Measurements from ENCODE around the gene RHOH. TPM values are rescaled to one million over a fixed set of nuclear protein-coding genes. Genes with fewer than 3 reads are reported as not detected.
"Not testable (repeated sequence)": the region's sequence is repeated elsewhere in the genome, so short reads cannot be mapped to it uniquely, and the experiment has no call there.

Gene RHOH
- polyA plus RNA-seq (2013), result 0.15 and 0.22 TPM in 2 replicates

DNA sequence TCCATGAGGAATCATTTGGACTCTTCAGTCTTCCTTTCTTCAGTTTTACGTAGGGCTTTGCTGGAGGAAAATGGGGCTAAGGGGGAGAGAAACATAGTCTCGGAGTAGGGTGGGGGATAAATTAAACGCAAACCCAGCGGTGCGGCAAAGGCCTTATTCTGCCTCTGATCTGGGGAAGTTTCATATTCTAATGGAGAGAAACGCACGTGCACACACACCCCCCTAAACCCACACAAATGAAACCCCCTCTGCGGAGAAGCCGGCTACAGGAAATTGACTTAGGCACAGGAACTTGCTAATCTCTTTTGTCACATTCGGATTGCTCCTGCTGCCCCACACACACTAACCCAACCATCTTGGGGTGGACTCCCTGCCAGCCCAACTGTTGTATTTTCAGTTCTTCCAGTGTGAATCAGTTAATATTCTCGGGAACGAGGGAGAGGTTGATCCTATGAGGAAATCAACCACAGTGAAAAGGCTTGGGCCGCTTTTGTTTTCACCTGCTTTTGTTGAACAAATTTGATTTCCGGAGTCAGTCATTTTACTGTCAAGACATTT is at the start of gene RHOH:
RHOH (plus strand) TSS at position 308 of the 558 bp plus-strand sequence. CDS start 46,356 bp downstream, outside the sequence.
- H4K91ac ChIP-seq (ENCODE audit: low read depth, low read length), result no peak within 1 kb of the TSS
- peaks cover 3% of the 10 kb centered on the region for H3K79me1 ChIP-seq (ENCODE audit: low read length)
- H3K9me3 ChIP-seq (ENCODE audit: insufficient read depth, low read depth, low read length), result no peaks in the 10 kb centered on the region
- H2AFZ ChIP-seq (ENCODE audit: insufficient read depth, low read length, poor library complexity), result no peak within 1 kb of the TSS
- peaks cover 13 to 20% of the 10 kb centered on the region in 2 experiments for H3K4me1 ChIP-seq (ENCODE audit: control insufficient read depth in 1 of 2, insufficient read depth in 2 of 2, low read length in 2 of 2)
- no peak within 1 kb of the TSS for H2BK120ac ChIP-seq (ENCODE audit: insufficient read depth, low read length, poor library complexity)
- no peak within 1 kb of the TSS for H3K9ac ChIP-seq (ENCODE audit: low read length)
- no peak within 1 kb of the TSS for H3K14ac ChIP-seq (ENCODE audit: low read length)
- H3K79me2 ChIP-seq (ENCODE audit: control insufficient read depth, insufficient read depth, low read length, poor library complexity), result no peaks in the 10 kb centered on the region
- no peaks in the 10 kb centered on the region for H3K36me3 ChIP-seq (ENCODE audit: control insufficient read depth in 1 of 2, insufficient read depth in 2 of 2, low read length in 2 of 2)
- no peak within 1 kb of the TSS for H3K4ac ChIP-seq (ENCODE audit: low read depth, low read length)
- no peak within 1 kb of the TSS for H3K18ac ChIP-seq (ENCODE audit: low read length)
- H3K27ac ChIP-seq (ENCODE audit: low read depth, low read length), result no peak within 1 kb of the TSS
- H3K4me2 ChIP-seq (ENCODE audit: low read length), result no peak within 1 kb of the TSS
- H2BK5ac ChIP-seq (ENCODE audit: low read depth, low read length, poor library complexity), result no peak within 1 kb of the TSS
- H3K4me3 ChIP-seq (ENCODE audit: low read depth, low read length), result no peak within 1 kb of the TSS
- no peak within 1 kb of the TSS for H2AK5ac ChIP-seq (ENCODE audit: low read length)
- H4K12ac ChIP-seq (ENCODE audit: low read depth, low read length), result no peak within 1 kb of the TSS
- no CpG with 5 or more reads among the region's 14 CpGs for WGBS (ENCODE audit: extremely low coverage, insufficient coverage, insufficient read length)
- no peak for DNase-seq
- no peak within 1 kb of the TSS for H2BK12ac ChIP-seq (ENCODE audit: low read length)
- H3K27me3 ChIP-seq (ENCODE audit: insufficient read depth, low read length), result no peaks in the 10 kb centered on the region
- H4K8ac ChIP-seq (ENCODE audit: low read depth, low read length), result no peak within 1 kb of the TSS
- no peak within 1 kb of the TSS for H3K23ac ChIP-seq (ENCODE audit: low read length)

DNA sequence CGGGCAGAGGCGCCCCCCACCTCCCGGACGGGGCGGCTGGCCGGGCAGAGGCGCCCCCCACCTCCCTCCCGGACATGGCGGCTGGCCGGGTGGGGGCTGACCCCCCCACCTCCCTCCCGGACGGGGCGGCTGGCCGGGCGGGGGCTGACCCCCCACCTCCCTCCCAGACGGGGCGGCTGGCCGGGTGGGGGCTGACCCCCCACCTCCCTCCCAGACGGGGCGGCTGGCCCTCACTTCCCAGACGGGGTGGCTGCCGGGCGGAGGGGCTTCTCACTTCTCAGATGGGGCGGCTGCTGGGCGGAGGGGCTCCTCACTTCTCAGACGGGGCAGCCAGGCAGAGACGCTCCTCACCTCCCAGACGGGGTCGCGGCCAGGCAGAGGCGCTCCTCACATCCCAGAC is 49.3 kb upstream of the RHOH start:
- not testable (repeated sequence) for H4K91ac ChIP-seq (ENCODE audit: low read depth, low read length); H2BK5ac ChIP-seq (ENCODE audit: low read depth, low read length, poor library complexity); H3K27me3 ChIP-seq (ENCODE audit: insufficient read depth, low read length); H3K23ac ChIP-seq (ENCODE audit: low read length); H2AFZ ChIP-seq (ENCODE audit: insufficient read depth, low read length, poor library complexity); H2BK120ac ChIP-seq (ENCODE audit: insufficient read depth, low read length, poor library complexity); H3K27ac ChIP-seq (ENCODE audit: low read depth, low read length); H3K14ac ChIP-seq (ENCODE audit: low read length); H3K9me3 ChIP-seq (ENCODE audit: insufficient read depth, low read depth, low read length); H4K8ac ChIP-seq (ENCODE audit: low read depth, low read length); H3K4me3 ChIP-seq (ENCODE audit: low read depth, low read length); H4K12ac ChIP-seq (ENCODE audit: low read depth, low read length); H3K79me1 ChIP-seq (ENCODE audit: low read length); H3K79me2 ChIP-seq (ENCODE audit: control insufficient read depth, insufficient read depth, low read length, poor library complexity); H3K18ac ChIP-seq (ENCODE audit: low read length); DNase-seq; H3K4ac ChIP-seq (ENCODE audit: low read depth, low read length); H2BK12ac ChIP-seq (ENCODE audit: low read length); H3K9ac ChIP-seq (ENCODE audit: low read length); H3K4me2 ChIP-seq (ENCODE audit: low read length); H2AK5ac ChIP-seq (ENCODE audit: low read length); H3K4me1 ChIP-seq (ENCODE audit: control insufficient read depth in 1 of 2, insufficient read depth in 2 of 2, low read length in 2 of 2)
- peaks cover 18% of the 10 kb centered on the region in 2 experiments for H3K36me3 ChIP-seq (ENCODE audit: control insufficient read depth in 1 of 2, insufficient read depth in 2 of 2, low read length in 2 of 2)
- WGBS (ENCODE audit: extremely low coverage, insufficient coverage, insufficient read length), result no CpG with 5 or more reads among the region's 31 CpGs

DNA sequence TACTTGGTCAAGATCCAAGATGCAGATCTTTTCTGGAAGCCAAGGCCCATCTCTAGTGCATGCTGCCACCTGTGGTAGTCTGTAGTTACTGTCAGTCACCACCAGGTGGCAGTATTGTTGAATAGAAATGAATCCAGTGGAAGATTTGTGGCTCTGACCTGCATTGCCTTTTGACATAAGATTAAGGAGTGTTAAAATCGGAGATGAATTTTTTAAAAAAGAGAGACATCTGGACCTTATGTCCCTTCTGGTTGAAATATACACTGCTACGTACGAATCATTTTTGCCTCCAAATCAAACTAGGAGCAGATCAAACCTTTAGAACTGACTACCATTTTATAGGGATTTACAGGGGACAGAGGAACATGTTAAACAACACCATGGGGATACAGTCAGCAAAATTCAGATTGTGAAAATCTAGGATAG is 46.9 kb upstream of the RHOH start:
- Histone ChIP-seq H3K27me3 (ENCODE audit: insufficient read depth, low read length) (no peaks in the 10 kb centered on the region), H2BK5ac (ENCODE audit: low read depth, low read length, poor library complexity) (no peak overlapping the region), H3K4me3 (ENCODE audit: low read depth, low read length) (no peak overlapping the region), H2AFZ (ENCODE audit: insufficient read depth, low read length, poor library complexity) (no peak overlapping the region), H3K79me1 (ENCODE audit: low read length) (no peaks in the 10 kb centered on the region), H2BK120ac (ENCODE audit: insufficient read depth, low read length, poor library complexity) (no peak overlapping the region), H3K4me1 (ENCODE audit: control insufficient read depth in 1 of 2, insufficient read depth in 2 of 2, low read length in 2 of 2) (no peaks in the 10 kb centered on the region), H3K14ac (ENCODE audit: low read length) (no peak overlapping the region), H2BK12ac (ENCODE audit: low read length) (no peak overlapping the region), H3K18ac (ENCODE audit: low read length) (no peak overlapping the region), H3K36me3 (ENCODE audit: control insufficient read depth in 1 of 2, insufficient read depth in 2 of 2, low read length in 2 of 2) (peaks cover 7 to 12% of the 10 kb centered on the region in 2 experiments), H3K9ac (ENCODE audit: low read length) (no peak overlapping the region), H2AK5ac (ENCODE audit: low read length) (no peak overlapping the region), H3K23ac (ENCODE audit: low read length) (no peak overlapping the region), H4K12ac (ENCODE audit: low read depth, low read length) (no peak overlapping the region), H4K91ac (ENCODE audit: low read depth, low read length) (no peak overlapping the region), H3K4ac (ENCODE audit: low read depth, low read length) (no peak overlapping the region), H4K8ac (ENCODE audit: low read depth, low read length) (no peak overlapping the region), H3K4me2 (ENCODE audit: low read length) (no peak overlapping the region), H3K79me2 (ENCODE audit: control insufficient read depth, insufficient read depth, low read length, poor library complexity) (no peaks in the 10 kb centered on the region), H3K9me3 (ENCODE audit: insufficient read depth, low read depth, low read length) (no peaks in the 10 kb centered on the region), H3K27ac (ENCODE audit: low read depth, low read length) (no peak overlapping the region)
- DNase-seq, result peak; percentile 82 to 95
- no CpG with 5 or more reads among the region's 3 CpGs for WGBS (ENCODE audit: extremely low coverage, insufficient coverage, insufficient read length)

GRCh38 chr4:40150932-40151331 is 45.9 kb upstream of the RHOH start:
- H4K91ac ChIP-seq (ENCODE audit: low read depth, low read length), result no peak overlapping the region
- WGBS (ENCODE audit: extremely low coverage, insufficient coverage, insufficient read length), result no CpG with 5 or more reads among the region's 3 CpGs
- H2AK5ac ChIP-seq (ENCODE audit: low read length), result no peak overlapping the region
- no peak overlapping the region for H3K4me3 ChIP-seq (ENCODE audit: low read depth, low read length)
- H4K12ac ChIP-seq (ENCODE audit: low read depth, low read length), result no peak overlapping the region
- no peak overlapping the region for H3K27ac ChIP-seq (ENCODE audit: low read depth, low read length)
- peak in 1 of 2 donors; percentile 80 for DNase-seq
- H2BK12ac ChIP-seq (ENCODE audit: low read length), result no peak overlapping the region
- H2BK120ac ChIP-seq (ENCODE audit: insufficient read depth, low read length, poor library complexity), result no peak overlapping the region
- no peak overlapping the region for H2BK5ac ChIP-seq (ENCODE audit: low read depth, low read length, poor library complexity)
- H3K14ac ChIP-seq (ENCODE audit: low read length), result no peak overlapping the region
- no peak overlapping the region for H2AFZ ChIP-seq (ENCODE audit: insufficient read depth, low read length, poor library complexity)
- H3K79me2 ChIP-seq (ENCODE audit: control insufficient read depth, insufficient read depth, low read length, poor library complexity), result no peaks in the 10 kb centered on the region
- peaks cover 5 to 10% of the 10 kb centered on the region in 2 experiments for H3K36me3 ChIP-seq (ENCODE audit: control insufficient read depth in 1 of 2, insufficient read depth in 2 of 2, low read length in 2 of 2)
- H3K18ac ChIP-seq (ENCODE audit: low read length), result no peak overlapping the region
- H3K4ac ChIP-seq (ENCODE audit: low read depth, low read length), result no peak overlapping the region
- no peak overlapping the region for H3K4me2 ChIP-seq (ENCODE audit: low read length)
- H3K23ac ChIP-seq (ENCODE audit: low read length), result no peak overlapping the region
- no peak overlapping the region for H3K9ac ChIP-seq (ENCODE audit: low read length)
- H3K27me3 ChIP-seq (ENCODE audit: insufficient read depth, low read length), result no peaks in the 10 kb centered on the region
- H3K79me1 ChIP-seq (ENCODE audit: low read length), result no peaks in the 10 kb centered on the region
- H3K4me1 ChIP-seq (ENCODE audit: control insufficient read depth in 1 of 2, insufficient read depth in 2 of 2, low read length in 2 of 2), result no peaks in the 10 kb centered on the region
- H3K9me3 ChIP-seq (ENCODE audit: insufficient read depth, low read depth, low read length), result no peaks in the 10 kb centered on the region
- H4K8ac ChIP-seq (ENCODE audit: low read depth, low read length), result no peak overlapping the region

All from trophoblast cell (in vitro differentiated cells and primary cell).